Measurements from ENCODE around the gene TFCP2L1.

Gene TFCP2L1

GRCh38 chr2:121202541-121203310 lies 82.3 kb downstream of the TFCP2L1 start:
- Histone ChIP-seq H3K27ac (ENCODE audit: low read depth, low read length) (no peak overlapping the region), H3K4me3 (ENCODE audit: low read depth, low read length) (no peak overlapping the region), H3K27me3 (ENCODE audit: control insufficient read depth, insufficient read depth, low read length) (no peaks in the 10 kb centered on the region), H3K36me3 (ENCODE audit: control insufficient read depth, insufficient read depth, low read length) (no peaks in the 10 kb centered on the region), H3K4me1 (ENCODE audit: control insufficient read depth, insufficient read depth, low read length) (no peaks in the 10 kb centered on the region), H3K9me3 (ENCODE audit: control insufficient read depth, insufficient read depth, low read depth, low read length) (no peaks in the 10 kb centered on the region), H3K9ac (ENCODE audit: low read length) (no peak overlapping the region)

GRCh38 chr2:121201796-121202195 lies 83.2 kb downstream of the TFCP2L1 start:
- Histone ChIP-seq H3K27ac (ENCODE audit: low read depth, low read length) (no peak overlapping the region), H3K9me3 (ENCODE audit: control insufficient read depth, insufficient read depth, low read depth, low read length) (no peaks in the 10 kb centered on the region), H3K4me3 (ENCODE audit: low read depth, low read length) (no peak overlapping the region), H3K4me1 (ENCODE audit: control insufficient read depth, insufficient read depth, low read length) (no peaks in the 10 kb centered on the region), H3K27me3 (ENCODE audit: control insufficient read depth, insufficient read depth, low read length) (no peaks in the 10 kb centered on the region), H3K36me3 (ENCODE audit: control insufficient read depth, insufficient read depth, low read length) (no peaks in the 10 kb centered on the region), H3K9ac (ENCODE audit: low read length) (no peak overlapping the region)

DNA sequence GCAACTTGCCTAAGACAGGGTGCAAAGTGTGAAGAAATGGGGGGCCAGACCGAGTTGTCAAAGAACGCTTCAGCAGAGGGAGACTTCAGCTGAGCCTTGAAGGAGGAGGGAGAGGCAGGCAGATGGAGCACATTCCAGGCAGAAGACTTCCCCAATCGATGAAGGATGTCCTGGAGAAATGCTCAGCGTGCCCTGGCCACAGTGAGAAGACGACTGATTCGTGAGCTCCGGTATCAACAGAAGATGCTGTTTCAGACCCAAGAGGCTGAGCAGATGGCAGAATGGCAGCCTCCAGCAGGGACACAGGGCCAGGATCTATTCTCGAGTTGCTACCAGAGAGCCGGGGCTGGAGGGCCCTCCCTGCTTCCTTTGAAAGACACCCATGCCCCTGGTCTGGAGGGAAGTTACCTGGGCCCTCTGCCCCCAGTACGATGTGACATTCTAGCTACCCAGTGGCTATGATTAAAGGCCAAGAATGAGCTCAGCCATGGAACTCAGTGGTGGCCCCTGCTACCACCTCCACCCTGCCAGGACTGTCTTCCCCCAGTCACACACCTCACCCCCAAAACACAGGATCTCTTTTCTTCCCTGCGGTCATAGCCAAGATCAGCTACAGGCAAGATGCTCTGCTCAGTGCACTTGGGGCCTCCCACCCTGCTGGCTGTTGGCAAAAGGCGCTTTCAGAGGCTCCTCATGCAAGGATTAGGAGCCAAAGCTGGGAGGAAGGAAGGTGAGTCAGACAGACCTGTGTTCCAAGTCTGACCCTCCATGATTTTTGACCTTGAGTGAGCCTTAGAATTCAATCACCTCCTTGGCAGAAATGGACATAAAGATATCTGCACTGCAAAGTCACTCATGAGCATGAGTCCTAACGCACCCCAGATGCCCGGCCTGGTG lies 84.3 kb downstream of the TFCP2L1 start:
- Histone ChIP-seq H3K36me3 (ENCODE audit: control insufficient read depth, insufficient read depth, low read length) (no peaks in the 10 kb centered on the region), H3K27me3 (ENCODE audit: control insufficient read depth, insufficient read depth, low read length) (no peaks in the 10 kb centered on the region), H3K4me3 (ENCODE audit: low read depth, low read length) (no peak overlapping the region), H3K9ac (ENCODE audit: low read length) (no peak overlapping the region), H3K9me3 (ENCODE audit: control insufficient read depth, insufficient read depth, low read depth, low read length) (no peaks in the 10 kb centered on the region), H3K27ac (ENCODE audit: low read depth, low read length) (no peak overlapping the region), H3K4me1 (ENCODE audit: control insufficient read depth, insufficient read depth, low read length) (no peaks in the 10 kb centered on the region)

DNA sequence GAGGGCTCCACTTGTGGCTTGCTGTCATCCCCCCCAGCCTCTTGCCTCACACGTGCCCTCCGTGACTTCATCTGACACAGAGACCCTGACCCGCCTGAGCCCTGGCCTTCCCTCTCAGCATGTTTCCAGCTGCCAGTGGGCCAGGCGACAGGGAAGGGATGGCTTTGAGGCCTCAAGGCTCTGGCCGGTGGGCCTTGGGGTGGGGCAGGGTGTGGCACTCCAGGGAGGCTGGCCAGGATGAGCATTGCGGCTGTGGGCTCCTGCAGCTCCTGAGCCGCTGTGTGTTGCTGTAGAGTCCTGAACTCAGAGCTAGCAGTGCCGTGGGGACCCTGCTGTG lies 85.0 kb downstream of the TFCP2L1 start:
- no peak overlapping the region for H3K4me3 ChIP-seq (ENCODE audit: low read depth, low read length)
- H3K27ac ChIP-seq (ENCODE audit: low read depth, low read length), result no peak overlapping the region
- no peaks in the 10 kb centered on the region for H3K36me3 ChIP-seq (ENCODE audit: control insufficient read depth, insufficient read depth, low read length)
- 0 out of 2 replicates have a peak, but pooled peaks cover 3% of the 10 kb centered on the region for H3K4me1 ChIP-seq (ENCODE audit: control insufficient read depth, insufficient read depth, low read length)
- no peak overlapping the region for H3K9ac ChIP-seq (ENCODE audit: low read length)
- H3K27me3 ChIP-seq (ENCODE audit: control insufficient read depth, insufficient read depth, low read length), result no peaks in the 10 kb centered on the region
- no peaks in the 10 kb centered on the region for H3K9me3 ChIP-seq (ENCODE audit: control insufficient read depth, insufficient read depth, low read depth, low read length)

- H3K9ac ChIP-seq (ENCODE audit: low read length), result no peak overlapping the region
- H3K36me3 ChIP-seq (ENCODE audit: control insufficient read depth, insufficient read depth, low read length), result no peaks in the 10 kb centered on the region
- H3K27ac ChIP-seq (ENCODE audit: low read depth, low read length), result no peak overlapping the region
These were observed 85.6 kb downstream of the TFCP2L1 start for GRCh38 chr2:121199281-121200010.

DNA sequence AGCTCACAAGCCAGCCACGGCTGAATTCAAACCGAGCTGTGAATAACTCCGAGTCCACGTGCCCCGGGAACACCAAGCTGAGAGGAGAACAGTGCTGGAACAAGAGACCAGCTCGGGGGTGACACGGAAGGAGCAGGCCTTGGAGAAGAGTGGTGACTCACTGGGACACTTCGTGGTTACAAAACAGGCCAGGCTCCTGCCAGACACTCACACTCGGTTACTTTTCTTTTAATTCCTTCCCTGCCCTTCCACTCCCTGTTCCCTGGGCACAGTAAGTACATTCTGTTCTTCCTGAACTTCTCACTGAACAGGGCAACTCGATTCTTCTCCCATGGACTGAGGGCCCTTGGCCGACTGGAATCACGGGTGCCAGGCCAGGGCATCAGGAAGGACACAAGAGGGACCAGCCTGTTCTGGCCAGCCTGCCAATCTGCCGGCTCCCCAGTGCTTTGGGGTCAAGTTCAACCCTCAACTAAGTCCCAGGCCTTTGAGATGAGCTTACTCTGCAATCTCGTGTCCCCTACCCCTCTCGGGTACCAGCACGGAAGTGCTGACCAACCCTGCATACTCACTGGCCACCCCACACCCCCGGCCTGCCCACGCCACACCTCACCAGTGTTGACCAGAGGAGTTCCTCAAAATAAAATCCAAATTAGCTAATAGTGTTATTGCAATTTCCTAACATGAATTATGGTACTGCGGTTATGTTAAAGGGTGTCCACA lies 87.5 kb downstream of the TFCP2L1 start:
- no peaks in the 10 kb centered on the region for H3K36me3 ChIP-seq (ENCODE audit: control insufficient read depth, insufficient read depth, low read length)
- H3K4me3 ChIP-seq (ENCODE audit: low read depth, low read length), result no peak overlapping the region
- H3K9ac ChIP-seq (ENCODE audit: low read length), result no peak overlapping the region
- H3K4me1 ChIP-seq (ENCODE audit: control insufficient read depth, insufficient read depth, low read length), result 0 out of 2 replicates have a peak, but pooled peaks cover 3% of the 10 kb centered on the region
- H3K27me3 ChIP-seq (ENCODE audit: control insufficient read depth, insufficient read depth, low read length), result no peaks in the 10 kb centered on the region
- no peaks in the 10 kb centered on the region for H3K9me3 ChIP-seq (ENCODE audit: control insufficient read depth, insufficient read depth, low read depth, low read length)
- no peak overlapping the region for H3K27ac ChIP-seq (ENCODE audit: low read depth, low read length)

More at GRCh38 chr2:121199281-121200010, 85.6 kb downstream of the TFCP2L1 start:
- Histone ChIP-seq H3K27me3 (ENCODE audit: control insufficient read depth, insufficient read depth, low read length) (no peaks in the 10 kb centered on the region), H3K4me3 (ENCODE audit: low read depth, low read length) (no peak overlapping the region), H3K4me1 (ENCODE audit: control insufficient read depth, insufficient read depth, low read length) (0 out of 2 replicates have a peak, but pooled peaks cover 3% of the 10 kb centered on the region), H3K9me3 (ENCODE audit: control insufficient read depth, insufficient read depth, low read depth, low read length) (no peaks in the 10 kb centered on the region)

DNA sequence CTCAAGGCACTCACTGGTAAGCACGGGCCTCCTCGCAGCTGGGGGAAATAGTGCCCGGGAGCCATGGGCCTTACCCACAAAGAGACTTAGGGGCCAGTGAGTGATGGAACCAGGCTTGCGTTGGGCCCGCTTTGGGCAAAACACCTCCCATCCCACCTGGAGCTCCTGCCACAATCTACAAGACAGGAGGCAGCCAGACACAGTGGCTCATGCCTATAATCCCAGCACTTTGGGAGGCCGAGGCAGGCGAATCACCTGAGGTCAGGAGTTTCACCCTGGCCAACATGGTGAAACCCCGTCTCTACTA lies 88.2 kb downstream of the TFCP2L1 start:
- Histone ChIP-seq H3K9ac (ENCODE audit: low read length) (no peak overlapping the region), H3K4me3 (ENCODE audit: low read depth, low read length) (no peak overlapping the region), H3K4me1 (ENCODE audit: control insufficient read depth, insufficient read depth, low read length) (0 out of 2 replicates have a peak, but pooled peaks cover 3% of the 10 kb centered on the region), H3K27me3 (ENCODE audit: control insufficient read depth, insufficient read depth, low read length) (no peaks in the 10 kb centered on the region), H3K27ac (ENCODE audit: low read depth, low read length) (no peak overlapping the region), H3K9me3 (ENCODE audit: control insufficient read depth, insufficient read depth, low read depth, low read length) (no peaks in the 10 kb centered on the region), H3K36me3 (ENCODE audit: control insufficient read depth, insufficient read depth, low read length) (no peaks in the 10 kb centered on the region)

DNA sequence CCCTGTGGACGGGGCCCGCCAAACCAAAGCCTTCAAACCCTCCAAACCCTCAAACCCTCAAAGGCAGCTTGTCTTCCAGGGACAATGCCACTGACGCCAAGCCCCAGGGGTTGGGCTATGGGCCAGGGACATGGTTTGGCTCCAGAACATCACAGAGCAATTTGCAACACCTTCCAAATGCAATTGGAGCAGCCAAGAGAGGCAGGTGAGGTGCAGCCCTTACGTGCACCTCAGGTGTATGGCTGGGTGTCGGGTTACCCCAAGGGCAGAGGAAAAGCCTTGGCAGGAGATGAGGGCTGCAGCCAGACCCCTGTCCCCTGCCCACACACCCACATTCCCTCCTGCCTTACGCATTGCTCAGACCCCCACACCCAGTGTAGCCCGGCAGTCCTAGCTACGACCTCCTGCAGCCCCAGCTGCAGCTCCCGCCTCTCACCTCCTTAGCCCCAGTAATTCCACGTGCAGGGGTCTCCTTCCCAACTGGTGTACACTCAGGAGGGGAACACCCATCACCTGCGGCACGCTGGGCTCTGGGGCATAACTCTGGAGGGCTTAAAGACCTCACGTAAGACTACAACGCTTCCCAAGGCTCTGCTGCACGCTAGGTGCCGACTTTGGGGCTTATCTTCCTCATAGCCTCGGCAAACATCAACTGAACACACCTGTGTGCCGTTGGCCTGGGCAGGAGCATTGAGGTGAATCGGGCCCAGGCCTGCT lies 88.7 kb downstream of the TFCP2L1 start:
- Histone ChIP-seq H3K4me1 (ENCODE audit: control insufficient read depth, insufficient read depth, low read length) (0 out of 2 replicates have a peak, but pooled peaks cover 3% of the 10 kb centered on the region), H3K27me3 (ENCODE audit: control insufficient read depth, insufficient read depth, low read length) (no peaks in the 10 kb centered on the region), H3K36me3 (ENCODE audit: control insufficient read depth, insufficient read depth, low read length) (no peaks in the 10 kb centered on the region), H3K9ac (ENCODE audit: low read length) (no peak overlapping the region), H3K9me3 (ENCODE audit: control insufficient read depth, insufficient read depth, low read depth, low read length) (no peaks in the 10 kb centered on the region), H3K4me3 (ENCODE audit: low read depth, low read length) (no peak overlapping the region), H3K27ac (ENCODE audit: low read depth, low read length) (no peak overlapping the region)

DNA sequence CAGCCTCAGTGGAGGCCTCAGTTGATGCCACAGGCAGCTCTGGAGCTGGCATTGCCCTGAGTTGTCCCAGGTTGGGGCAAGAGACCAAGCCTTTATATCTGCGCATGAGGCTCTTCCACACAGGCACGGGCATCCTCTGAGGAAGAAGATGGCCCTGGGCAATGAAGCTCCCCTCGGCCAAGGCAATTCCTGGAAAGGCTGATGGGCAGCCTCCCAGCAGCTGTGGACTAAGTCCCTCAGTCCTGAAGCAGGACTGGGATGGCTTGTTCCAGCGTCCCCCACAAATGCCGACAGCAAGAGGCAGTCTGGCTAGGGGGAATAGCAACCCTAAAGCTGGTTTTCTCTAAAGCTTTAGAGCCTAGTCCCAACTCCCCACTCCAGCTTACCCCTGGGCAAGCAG lies 90.0 kb downstream of the TFCP2L1 start:
- Histone ChIP-seq H3K9me3 (ENCODE audit: control insufficient read depth, insufficient read depth, low read depth, low read length) (no peaks in the 10 kb centered on the region), H3K4me1 (ENCODE audit: control insufficient read depth, insufficient read depth, low read length) (0 out of 2 replicates have a peak, but pooled peaks cover 3% of the 10 kb centered on the region), H3K4me3 (ENCODE audit: low read depth, low read length) (no peak overlapping the region), H3K9ac (ENCODE audit: low read length) (no peak overlapping the region), H3K36me3 (ENCODE audit: control insufficient read depth, insufficient read depth, low read length) (no peaks in the 10 kb centered on the region), H3K27ac (ENCODE audit: low read depth, low read length) (no peak overlapping the region), H3K27me3 (ENCODE audit: control insufficient read depth, insufficient read depth, low read length) (no peaks in the 10 kb centered on the region)

DNA sequence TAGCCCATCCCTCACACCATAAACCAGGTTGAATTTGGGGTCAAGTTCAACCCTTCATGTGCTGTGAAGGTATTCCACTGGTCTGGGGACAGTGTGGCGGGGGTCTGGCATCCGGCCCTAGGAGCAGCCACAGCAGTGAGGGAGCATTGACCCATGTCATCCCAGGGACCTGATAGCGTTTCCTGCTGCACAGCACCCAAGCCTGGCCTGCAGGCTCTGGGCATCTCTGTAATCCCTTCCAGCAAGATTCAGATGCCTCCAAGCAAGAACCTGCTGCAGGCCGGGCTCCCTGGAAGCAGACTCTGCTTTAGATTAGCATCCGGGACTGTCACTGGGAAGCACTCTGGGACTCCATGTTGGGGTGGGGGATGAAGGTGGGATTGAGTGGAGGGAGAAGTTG lies 90.4 kb downstream of the TFCP2L1 start:
- Histone ChIP-seq H3K36me3 (ENCODE audit: control insufficient read depth, insufficient read depth, low read length) (no peaks in the 10 kb centered on the region), H3K27ac (ENCODE audit: low read depth, low read length) (no peak overlapping the region), H3K4me3 (ENCODE audit: low read depth, low read length) (no peak overlapping the region)

More for the DNA sequence above, 90.4 kb downstream of the TFCP2L1 start:
- H3K4me1 ChIP-seq (ENCODE audit: control insufficient read depth, insufficient read depth, low read length), result 0 out of 2 replicates have a peak, but pooled peaks cover 3% of the 10 kb centered on the region
- H3K9me3 ChIP-seq (ENCODE audit: control insufficient read depth, insufficient read depth, low read depth, low read length), result no peaks in the 10 kb centered on the region
- H3K9ac ChIP-seq (ENCODE audit: low read length), result no peak overlapping the region
- no peaks in the 10 kb centered on the region for H3K27me3 ChIP-seq (ENCODE audit: control insufficient read depth, insufficient read depth, low read length)

Data from HUES6 (cell line).